Uterus (tissue), 4 donors: ENCODE data around the gene CHTOP. TPM values are rescaled to one million over a fixed set of nuclear protein-coding genes. Genes with fewer than 3 reads are reported as not detected.

Source experiments
- DNase-seq, 2 donors: peaks; one replicate each; pipeline ENCODE4 v3.0.0-alpha.2; 2019 to 2020
- H3K27ac ChIP-seq, 2 donors: fragments of 200-600 bp; sonication (generic); 1 replicate in 1 of 2; 2 replicates in 1 of 2; pipeline ENCODE4 v1.5.1; 2016 to 2018
- H3K27me3 ChIP-seq, 2 donors: fragments of 200-600 bp; sonication (generic); one replicate each; pipeline ENCODE4 v1.5.1; 2018 to 2019; ENCODE audit warnings: control low read depth in 1 of 2
- H3K36me3 ChIP-seq, 2 donors: fragments of 200-600 bp; sonication (generic); one replicate each; pipeline ENCODE4 v1.5.1; 2019; ENCODE audit warnings: control low read depth in 1 of 2
- H3K4me1 ChIP-seq, 2 donors: fragments of 200-600 bp; sonication (generic); one replicate each; pipeline ENCODE4 v1.5.1; 2018 to 2019; ENCODE audit warnings: control low read depth in 1 of 2
- H3K4me3 ChIP-seq, 2 donors: fragments of 200-600 bp; sonication (generic); 1 replicate in 1 of 2; 2 replicates in 1 of 2; pipeline ENCODE4 v1.5.1; 2018 to 2019; ENCODE audit warnings: mild to moderate bottlenecking in 1 of 2
- H3K9me3 ChIP-seq, 2 donors: fragments of 200-600 bp; sonication (generic); one replicate each; pipeline ENCODE4 v1.5.1; 2019; ENCODE audit warnings: control low read depth in 1 of 2
- CTCF ChIP-seq, 4 experiments: fragments of 200-600 bp in 2 of 4; fragments of 450-650 bp in 2 of 4; sonication (generic) in 2 of 4; IDR thresholded peaks; one replicate each; pipeline ENCODE4 v1.5.1; 2016 to 2019; ENCODE audit warnings: antibody characterized with exemption in 4 of 4, mild to moderate bottlenecking in 2 of 4, moderate library complexity in 1 of 4
- POLR2A ChIP-seq, 2 donors: fragments of 450-650 bp; IDR thresholded peaks; one replicate each; pipeline ENCODE4 v1.6.1; 2016; ENCODE audit warnings: antibody characterized with exemption in 2 of 2, mild to moderate bottlenecking in 1 of 2, moderate library complexity in 1 of 2
- intact Hi-C: fragments of 100-400 bp; cut with DNase I; formaldehyde crosslinking; loops from one replicate; pipeline ENCODE4 v1.15.1; 2023; ENCODE audit warnings: low total_unique reads
- total RNA-seq, 4 donors: library from RNA; depleted of rRNA in 3 of 4; stranded (reverse); fragments of >200 nt in 3 of 4; gene quantifications; one replicate each; pipeline versions ENCODE4 v1.1.0 to v1.2.4, GENCODE V29; 2014 to 2023
- donor health status: DM: yes; HTN: yes; CAD: no.

Gene CHTOP
- total RNA-seq, 4 donors from 2014 or later = 43.8 to 91.0 (median 70.8) TPM

DNA sequence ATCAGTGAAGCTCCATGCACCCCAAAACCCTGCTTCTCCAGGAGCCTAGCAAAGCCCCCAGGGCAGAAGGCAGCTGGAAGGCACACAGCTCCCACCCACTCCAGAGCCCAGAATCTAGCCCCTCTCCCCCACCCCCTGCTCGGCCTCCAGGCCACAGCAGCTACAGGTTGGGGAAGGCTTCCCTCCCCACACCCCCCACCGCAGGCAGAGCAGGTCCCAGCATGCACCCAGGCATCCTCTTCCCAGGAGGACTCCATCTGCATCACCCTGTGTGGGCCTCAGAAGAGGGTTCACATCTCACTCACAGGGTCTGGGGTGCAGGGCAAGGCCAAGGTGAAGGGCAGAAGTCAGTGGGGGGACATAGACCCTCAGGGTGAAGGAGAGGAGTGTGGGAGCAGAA, 18.5 kb upstream of the CHTOP start:
- TF ChIP-seq CTCF (IDR thresholded peaks at IDR 0.05) = no peak
- TF ChIP-seq POLR2A (IDR thresholded peaks at IDR 0.05) = no peak
- intact Hi-C loops = no loop called here
- peaks cover 1 to 5% of the 10 kb centered on the region in 2 donors for H3K4me1 ChIP-seq
- H3K36me3 ChIP-seq = no peaks in the 10 kb centered on the region
- H3K27me3 ChIP-seq = no peaks in the 10 kb centered on the region
- H3K9me3 ChIP-seq = no peaks in the 10 kb centered on the region
- no peak overlapping the region for H3K4me3 ChIP-seq
- no peak for DNase-seq
- no peak overlapping the region for H3K27ac ChIP-seq

GRCh38 chr1:153616144-153616916, 17.5 kb upstream of the CHTOP start, which contains the start of gene S100A14:
Gene S100A14 (minus strand): TSS chr1:153616325. CDS start chr1:153615858, 467 bp downstream.
- Histone ChIP-seq H3K4me3 (no peak within 1 kb of the TSS), H3K27me3 (no peaks in the 10 kb centered on the region), H3K9me3 (no peaks in the 10 kb centered on the region), H3K36me3 (no peaks in the 10 kb centered on the region), H3K27ac (peak within 1 kb of the TSS in 1 of 2 donors; percentile 6), H3K4me1 (no peaks in the 10 kb centered on the region)
- intact Hi-C loops = no loop called here
- DNase-seq = no peak
- TF ChIP-seq POLR2A (IDR thresholded peaks at IDR 0.05) (no peak), CTCF (IDR thresholded peaks at IDR 0.05) (no peak)

DNA sequence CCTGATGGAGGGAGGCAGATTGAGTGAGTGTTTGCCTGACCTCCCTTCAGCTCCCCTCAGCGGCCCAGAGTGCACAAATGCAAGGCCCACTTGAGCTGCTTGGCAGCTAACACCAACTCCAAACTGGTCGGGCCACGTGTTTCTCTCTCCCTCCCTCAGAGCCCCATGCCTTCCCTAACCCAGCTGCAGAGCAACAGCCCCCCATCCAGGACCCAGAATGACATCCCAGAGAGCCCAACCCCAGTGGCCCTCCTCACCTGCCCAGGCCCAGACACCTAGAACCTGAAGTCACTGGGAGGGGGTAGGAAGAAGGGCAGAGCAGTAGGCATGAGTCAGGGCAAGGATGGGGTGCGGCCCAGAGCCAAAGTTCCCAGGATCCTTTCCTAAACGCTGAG, 17.0 kb upstream of the CHTOP start:
- Histone ChIP-seq H3K9me3 (no peaks in the 10 kb centered on the region), H3K4me3 (no peak overlapping the region), H3K36me3 (no peaks in the 10 kb centered on the region), H3K4me1 (no peaks in the 10 kb centered on the region), H3K27me3 (no peaks in the 10 kb centered on the region), H3K27ac (peak overlapping the region in 1 of 2 donors; percentile 6)
- no peak for TF ChIP-seq POLR2A (IDR thresholded peaks at IDR 0.05)
- TF ChIP-seq CTCF (IDR thresholded peaks at IDR 0.05) = no peak
- intact Hi-C loops = no loop called here
- no peak for DNase-seq

GRCh38 chr1:153617663-153618062, 16.2 kb upstream of the CHTOP start:
- no peaks in the 10 kb centered on the region for H3K4me1 ChIP-seq
- no peaks in the 10 kb centered on the region for H3K9me3 ChIP-seq
- intact Hi-C loops = no loop called here
- peak; percentile 41 to 71 for DNase-seq
- H3K27me3 ChIP-seq = no peaks in the 10 kb centered on the region
- H3K36me3 ChIP-seq = no peaks in the 10 kb centered on the region
- H3K4me3 ChIP-seq = no peak overlapping the region
- H3K27ac ChIP-seq = peak overlapping the region in 1 of 2 donors; percentile 6
- TF ChIP-seq POLR2A (IDR thresholded peaks at IDR 0.05) = no peak
- peak; percentile 21 to 70 (median 47) for TF ChIP-seq CTCF (IDR thresholded peaks at IDR 0.05)

DNA sequence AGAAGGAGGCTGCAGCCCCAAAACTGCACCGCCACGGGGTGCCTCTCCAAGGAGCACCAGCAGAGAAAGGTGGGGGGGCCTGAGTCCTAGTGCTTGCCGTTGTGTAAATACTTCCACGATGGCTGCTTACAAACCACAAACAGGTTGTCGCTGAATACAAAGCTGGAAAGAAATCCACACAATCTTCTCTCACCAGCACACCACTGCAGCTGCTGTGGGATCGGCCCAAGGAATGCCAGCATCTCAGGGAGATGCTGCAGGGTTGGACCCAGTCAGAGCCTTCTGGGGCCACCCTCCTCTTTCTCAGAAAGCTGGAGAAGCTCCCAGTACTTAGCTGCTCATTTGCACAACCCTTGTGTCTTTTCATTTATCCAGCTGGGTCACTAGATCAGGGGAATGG, 14.7 kb upstream of the CHTOP start:
- TF ChIP-seq CTCF (IDR thresholded peaks at IDR 0.05) (no peak), POLR2A (IDR thresholded peaks at IDR 0.05) (no peak)
- Histone ChIP-seq H3K9me3 (no peaks in the 10 kb centered on the region), H3K4me1 (no peaks in the 10 kb centered on the region), H3K36me3 (no peaks in the 10 kb centered on the region), H3K4me3 (no peak overlapping the region), H3K27ac (no peak overlapping the region), H3K27me3 (no peaks in the 10 kb centered on the region)
- intact Hi-C loops = no loop called here
- DNase-seq = no peak
